Pancreas (tissue), 10 donors: ENCODE results near the gene LIMK1. TPM values are rescaled to one million over a fixed set of nuclear protein-coding genes. Genes with fewer than 3 reads are reported as not detected.

ENCODE experiments used
- ATAC-seq, 4 donors: fragments of 200-7000 bp; cut with Tn5 transposase; one replicate each; pipeline versions ENCODE4 v1.8.0 to v1.9.1; 2020; ENCODE audit warnings: mild to moderate bottlenecking in 4 of 4, moderate library complexity in 4 of 4
- DNase-seq, 6 donors: peaks; one replicate each; pipeline ENCODE4 v3.0.0-alpha.2; 2020
- FAIRE-seq: peaks from 2 replicates; lab custom pipeline; 2012; peaks lifted over from hg19 to GRCh38; lab: Jason Lieb, UNC
- H3K27ac ChIP-seq, 4 donors: fragments of 200-600 bp; sonication (generic); 1 replicate in 3 of 4; 2 replicates in 1 of 4; pipeline versions ENCODE4 v1.5.0 to v1.8.0; 2020
- H3K27me3 ChIP-seq, 4 donors: fragments of 200-600 bp; one replicate each; pipeline ENCODE4 v1.8.0; 2021
- H3K36me3 ChIP-seq, 3 donors: fragments of 200-600 bp; sonication (generic) in 1 of 3; one replicate each; pipeline versions ENCODE4 v1.5.0 to v1.8.0; 2020 to 2021
- H3K4me1 ChIP-seq, 3 donors: fragments of 200-600 bp; one replicate each; pipeline ENCODE4 v1.8.0; 2021
- H3K4me3 ChIP-seq, 4 donors: fragments of 200-600 bp; sonication (generic) in 2 of 4; one replicate each; pipeline versions ENCODE4 v1.5.0 to v1.8.0; 2020 to 2021
- H3K9me3 ChIP-seq, 4 donors: fragments of 200-600 bp; one replicate each; pipeline ENCODE4 v1.8.0; 2021
- WGBS, 2 donors: extraction: QIAGEN DNeasy Blood & Tissue Kit; methylation state at CpG; one replicate each; pipeline ENCODE4 v1.1.7; 2013; 5-methylcytosine and 5-hydroxymethylcytosine counted together
- intact Hi-C, 3 donors: fragments of 100-400 bp; cut with DNase I; formaldehyde crosslinking; loops; one replicate each; pipeline versions ENCODE4 v1.11.1 to v1.14.2; 2022
- polyA plus RNA-seq, 2 donors: library from polyadenylated mRNA; stranded (reverse); fragments of 200-250 nt; gene quantifications; one replicate each; pipeline ENCODE4 v1.2.3, GENCODE V29; 2013
- total RNA-seq, 6 donors: library from RNA; stranded (reverse); fragmentation: NEBNext Ultra II Directional in 4 of 6; extraction: Animal tissue kit (Norgen Biotek cat#: 25700) in 4 of 6; gene quantifications; one replicate each; pipeline versions ENCODE4 v1.2.1 to v1.2.4, GENCODE V29; 2021 to 2023
- TF ChIP-seq, protein P1 (sequence below), 4 donors: fragments of 200-600 bp; sonication (generic) in 3 of 4; IDR thresholded peaks; one replicate each; pipeline versions ENCODE4 v1.5.0 to v1.8.0; 2021; ENCODE audit warnings: antibody characterized with exemption in 4 of 4
- donor health status: healthy with polysubstance abuse.
- donor health status: DM: no; HTN: no; CAD: no; lungs with moderate emphysema.
- donor health status: DM: no; HTN: no; CAD: no.
- donor health status: control.
- donor health status: control.
- donor health status: Bipolar disorder and iron deficiency.
- donor health status: DM: yes; HTN: yes; CAD: no.
- donor health status: DM: no; HTN: no; CAD: no.
- donor health status: DM: no; HTN: no; CAD: no.
- donor health status: DM: yes; HTN: yes; CAD: no.

LIMK1 gene
- total and polyA plus RNA-seq, 8 donors = 4.9 to 22.6 (median 8.5) TPM

DNA sequence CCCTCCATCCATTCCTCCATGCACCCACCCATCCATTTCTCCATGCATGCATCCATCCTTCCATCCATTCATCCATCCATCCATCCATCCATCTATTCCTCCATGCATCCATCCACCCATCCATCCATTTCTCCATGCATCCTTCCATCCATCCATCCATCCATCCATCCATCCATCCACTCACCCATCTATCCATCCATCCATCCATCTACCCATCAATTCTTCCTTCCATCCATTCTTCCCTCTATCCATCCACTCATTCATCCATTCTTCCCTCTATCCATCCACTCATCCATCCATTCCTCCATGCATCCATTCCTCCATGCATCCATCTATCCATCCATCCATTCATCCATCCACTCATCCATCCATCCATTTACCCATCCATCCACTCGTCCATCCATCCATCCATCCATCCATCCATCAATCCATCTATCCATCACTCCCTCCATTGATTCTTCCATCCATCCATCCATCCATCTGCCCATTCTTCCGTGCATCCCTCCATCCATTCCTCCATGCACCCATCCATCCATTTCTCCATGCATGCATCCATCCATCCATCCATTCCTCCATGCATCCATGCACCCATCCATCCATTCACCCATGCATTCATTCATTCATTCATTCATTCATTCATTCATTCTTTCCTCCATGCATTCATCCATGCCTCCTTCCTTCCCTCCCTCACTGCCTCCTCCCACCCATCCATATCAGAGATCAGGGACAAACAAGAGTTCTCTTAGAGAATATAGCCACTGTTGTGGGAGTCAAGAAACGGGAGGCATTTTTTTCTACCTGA, 33.4 kb upstream of the LIMK1 start:
- Histone ChIP-seq H3K4me3 (no peak overlapping the region), H3K27ac (no peak overlapping the region), H3K9me3 (no peaks in the 10 kb centered on the region), H3K36me3 (peaks cover 0 to 22% (median 0%) of the 10 kb centered on the region in 3 donors), H3K27me3 (no peaks in the 10 kb centered on the region), H3K4me1 (peaks cover 0 to 16% (median 3%) of the 10 kb centered on the region in 3 donors)
- WGBS, 2 donors = 78 to 88% methylated on average over 3 of the region's 3 CpGs
- TF ChIP-seq, protein P1, sequence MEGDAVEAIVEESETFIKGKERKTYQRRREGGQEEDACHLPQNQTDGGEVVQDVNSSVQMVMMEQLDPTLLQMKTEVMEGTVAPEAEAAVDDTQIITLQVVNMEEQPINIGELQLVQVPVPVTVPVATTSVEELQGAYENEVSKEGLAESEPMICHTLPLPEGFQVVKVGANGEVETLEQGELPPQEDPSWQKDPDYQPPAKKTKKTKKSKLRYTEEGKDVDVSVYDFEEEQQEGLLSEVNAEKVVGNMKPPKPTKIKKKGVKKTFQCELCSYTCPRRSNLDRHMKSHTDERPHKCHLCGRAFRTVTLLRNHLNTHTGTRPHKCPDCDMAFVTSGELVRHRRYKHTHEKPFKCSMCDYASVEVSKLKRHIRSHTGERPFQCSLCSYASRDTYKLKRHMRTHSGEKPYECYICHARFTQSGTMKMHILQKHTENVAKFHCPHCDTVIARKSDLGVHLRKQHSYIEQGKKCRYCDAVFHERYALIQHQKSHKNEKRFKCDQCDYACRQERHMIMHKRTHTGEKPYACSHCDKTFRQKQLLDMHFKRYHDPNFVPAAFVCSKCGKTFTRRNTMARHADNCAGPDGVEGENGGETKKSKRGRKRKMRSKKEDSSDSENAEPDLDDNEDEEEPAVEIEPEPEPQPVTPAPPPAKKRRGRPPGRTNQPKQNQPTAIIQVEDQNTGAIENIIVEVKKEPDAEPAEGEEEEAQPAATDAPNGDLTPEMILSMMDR (IDR thresholded peaks at IDR 0.05) = no peak
- ATAC-seq (no peak), FAIRE-seq (no peak), DNase-seq (no peak)
- intact Hi-C loops = no loop called here

DNA sequence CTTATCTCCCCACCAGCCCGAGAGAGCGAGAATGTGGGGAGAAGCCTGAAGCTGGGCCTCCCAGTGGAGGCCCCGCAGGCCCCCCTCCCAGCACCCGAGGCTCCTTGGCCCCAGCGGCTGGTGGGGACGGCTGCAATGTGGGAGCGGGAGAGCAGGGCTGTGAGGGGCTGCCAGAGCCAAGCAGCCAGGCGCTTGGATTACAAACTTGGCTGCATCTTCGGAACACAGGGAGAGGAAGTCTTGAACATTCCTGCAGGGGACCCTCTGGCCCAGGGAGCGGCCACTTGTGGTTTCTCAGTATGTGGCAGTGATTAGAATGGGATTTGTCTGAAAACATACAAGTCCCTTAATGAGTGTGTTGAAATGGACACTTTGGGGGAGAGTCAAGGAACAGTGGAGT, 32.4 kb upstream of the LIMK1 start:
- WGBS, 2 donors = 80 to 81% methylated on average over 10 of the region's 10 CpGs
- Histone ChIP-seq H3K27ac (no peak overlapping the region), H3K36me3 (peaks cover 0 to 22% (median 0%) of the 10 kb centered on the region in 3 donors), H3K9me3 (no peaks in the 10 kb centered on the region), H3K4me3 (no peak overlapping the region), H3K4me1 (peaks cover 0 to 16% (median 3%) of the 10 kb centered on the region in 3 donors), H3K27me3 (no peaks in the 10 kb centered on the region)
- FAIRE-seq (no peak), DNase-seq (peak in 2 of 6 donors; percentile 19 to 43), ATAC-seq (no peak)
- TF ChIP-seq, protein P1 (IDR thresholded peaks at IDR 0.05) = no peak
- intact Hi-C loops = no loop called here

GRCh38 chr7:74051629-74052410, 31.8 kb upstream of the LIMK1 start:
- no peak for FAIRE-seq
- DNase-seq = peak in 5 of 6 donors; percentile 66 to 79 (median 70)
- Histone ChIP-seq H3K27me3 (no peaks in the 10 kb centered on the region), H3K4me1 (peaks cover 0 to 16% (median 3%) of the 10 kb centered on the region in 3 donors), H3K9me3 (no peaks in the 10 kb centered on the region), H3K36me3 (peaks cover 0 to 20% (median 0%) of the 10 kb centered on the region in 3 donors), H3K27ac (no peak overlapping the region), H3K4me3 (no peak overlapping the region)
- WGBS, 2 donors = 43 to 49% methylated on average over 16 of the region's 16 CpGs
- TF ChIP-seq, protein P1 (IDR thresholded peaks at IDR 0.05) = peak in 2 of 4 donors; percentile 13 to 38
- intact Hi-C loops = no loop called here
- ATAC-seq = peak; percentile 35 to 77 (median 67)

GRCh38 chr7:74052628-74053027, 31.0 kb upstream of the LIMK1 start:
- no peaks in the 10 kb centered on the region for H3K27me3 ChIP-seq
- no peak for DNase-seq
- H3K9me3 ChIP-seq = no peaks in the 10 kb centered on the region
- intact Hi-C loops = no loop called here
- WGBS, 2 donors = 81 to 91% methylated on average over 1 of the region's 1 CpG
- TF ChIP-seq, protein P1 (IDR thresholded peaks at IDR 0.05) = no peak
- FAIRE-seq = no peak
- peaks cover 0 to 12% (median 0%) of the 10 kb centered on the region in 3 donors for H3K36me3 ChIP-seq
- ATAC-seq = no peak
- H3K27ac ChIP-seq = no peak overlapping the region
- H3K4me3 ChIP-seq = no peak overlapping the region
- peaks cover 0 to 16% (median 3%) of the 10 kb centered on the region in 3 donors for H3K4me1 ChIP-seq
